ENCODE measurements around the gene ZNF823. TPM values are rescaled to one million over a fixed set of nuclear protein-coding genes. Genes with fewer than 3 reads are reported as not detected.
A peak's percentile ranks its signal among the peaks of the same experiment; 100 is the strongest.

ZNF823 gene
- total and polyA plus RNA-seq, 9 of the 15 experiments (the other 6 are each of a cell fraction or from before 2014, with no cell fraction given), result 4.0 to 13.4 (median 6.1) TPM

DNA sequence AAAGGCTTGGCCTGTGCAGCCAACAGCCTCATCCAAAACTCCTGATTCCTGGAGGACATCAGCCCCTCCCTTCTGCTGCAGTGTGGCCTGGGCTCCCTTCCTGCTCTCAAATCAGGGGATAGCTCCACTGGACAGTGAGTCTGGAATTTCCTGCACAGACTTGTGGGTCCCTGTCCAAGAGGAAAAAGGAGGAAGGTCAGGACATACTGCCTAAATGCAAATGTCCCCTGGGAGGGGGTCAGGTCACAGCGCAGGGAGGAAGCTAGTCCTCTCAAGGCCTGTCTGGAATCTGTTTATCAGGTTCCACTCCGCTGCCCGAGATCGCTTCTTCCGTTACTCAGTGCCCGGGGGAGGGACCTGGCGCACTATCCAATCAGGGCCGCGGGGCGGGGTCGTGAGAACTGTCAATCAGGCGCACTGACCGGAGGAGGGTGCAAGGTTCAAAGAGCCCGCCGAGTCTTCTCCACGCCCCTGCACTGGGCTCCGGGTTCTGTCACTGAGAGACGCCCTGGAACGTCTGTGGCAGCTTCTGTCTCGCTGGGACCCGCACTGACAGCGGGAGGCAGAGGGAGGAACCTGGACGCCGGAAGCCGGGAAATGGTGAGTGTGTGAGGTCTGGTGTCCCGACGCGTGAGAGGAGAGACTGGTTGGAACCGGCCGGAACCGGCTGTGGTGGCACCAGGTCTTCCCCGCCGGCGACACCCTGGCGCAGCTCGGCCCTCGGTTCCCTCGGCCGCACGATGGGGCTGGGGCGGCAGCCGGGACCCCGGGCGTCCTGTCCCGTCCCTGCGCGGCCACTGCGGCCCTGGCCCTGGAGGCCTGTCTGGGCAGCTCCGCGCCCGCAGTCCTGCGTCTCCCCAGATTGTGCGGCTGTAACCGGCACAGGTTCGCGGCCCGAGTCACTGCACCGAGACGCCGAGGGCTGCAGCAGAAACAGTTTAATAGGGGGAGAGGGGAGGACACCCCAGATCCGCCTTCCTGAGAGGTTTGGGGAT, 28.1 kb upstream of the ZNF823 start, which contains the start of gene ZNF441 (continued):
- TF ChIP-seq RBM22 (IDR thresholded peaks at IDR 0.05; ENCODE audit: low read depth, low read length, poor library complexity, severe bottlenecking), result no peak
- no peak for TF ChIP-seq ZNF133 (CRISPR knock-in tag; IDR thresholded peaks at IDR 0.05)
- TF ChIP-seq CEBPB (tag; IDR thresholded peaks at IDR 0.05), result no peak
- TF ChIP-seq PHB2 (IDR thresholded peaks at IDR 0.05; ENCODE audit: low read depth), result no peak
- TF ChIP-seq NR1H2 (CRISPR knock-in tag; IDR thresholded peaks at IDR 0.05), result no peak
- TF ChIP-seq CHCHD3 (CRISPR knock-in tag; IDR thresholded peaks at IDR 0.05), result no peak
- TF ChIP-seq PHF8 (IDR thresholded peaks at IDR 0.05; ENCODE audit: borderline replicate concordance, low read length), result peak; percentile 89; the same call in 1 of the 2 replicates
- TF ChIP-seq SMAD1 (IDR thresholded peaks at IDR 0.05; ENCODE audit: low read depth, low read length, partially characterized antibody), result no peak
- TF ChIP-seq ZNF3 (CRISPR knock-in tag; IDR thresholded peaks at IDR 0.05), result no peak
- TF ChIP-seq, protein P1, sequence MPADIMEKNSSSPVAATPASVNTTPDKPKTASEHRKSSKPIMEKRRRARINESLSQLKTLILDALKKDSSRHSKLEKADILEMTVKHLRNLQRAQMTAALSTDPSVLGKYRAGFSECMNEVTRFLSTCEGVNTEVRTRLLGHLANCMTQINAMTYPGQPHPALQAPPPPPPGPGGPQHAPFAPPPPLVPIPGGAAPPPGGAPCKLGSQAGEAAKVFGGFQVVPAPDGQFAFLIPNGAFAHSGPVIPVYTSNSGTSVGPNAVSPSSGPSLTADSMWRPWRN (IDR thresholded peaks at IDR 0.05; ENCODE audit: low read depth), result 0 out of 2 replicates have a peak, but pooled peaks have one; percentile 41
- TF ChIP-seq, protein P2, sequence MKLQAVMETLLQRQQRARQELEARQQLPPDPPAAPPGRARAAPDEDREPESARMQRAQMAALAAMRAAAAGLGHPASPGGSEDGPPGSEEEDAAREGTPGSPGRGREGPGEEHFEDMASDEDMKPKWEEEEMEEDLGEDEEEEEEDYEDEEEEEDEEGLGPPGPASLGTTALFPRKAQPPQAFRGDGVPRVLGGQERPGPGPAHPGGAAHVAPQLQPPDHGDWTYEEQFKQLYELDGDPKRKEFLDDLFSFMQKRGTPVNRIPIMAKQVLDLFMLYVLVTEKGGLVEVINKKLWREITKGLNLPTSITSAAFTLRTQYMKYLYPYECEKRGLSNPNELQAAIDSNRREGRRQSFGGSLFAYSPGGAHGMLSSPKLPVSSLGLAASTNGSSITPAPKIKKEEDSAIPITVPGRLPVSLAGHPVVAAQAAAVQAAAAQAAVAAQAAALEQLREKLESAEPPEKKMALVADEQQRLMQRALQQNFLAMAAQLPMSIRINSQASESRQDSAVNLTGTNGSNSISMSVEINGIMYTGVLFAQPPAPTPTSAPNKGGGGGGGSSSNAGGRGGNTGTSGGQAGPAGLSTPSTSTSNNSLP (IDR thresholded peaks at IDR 0.05; ENCODE audit: borderline replicate concordance, low read depth, low read length), result no peak
- no peak for TF ChIP-seq KLF1 (tag; IDR thresholded peaks at IDR 0.05)
- peak; percentile 13; the same call in 1 of the 2 replicates for TF ChIP-seq MTA1 (IDR thresholded peaks at IDR 0.05; ENCODE audit: borderline replicate concordance)
- TF ChIP-seq NRF1 (conservative IDR thresholded peaks at IDR 0.05 in 1 of 2, IDR thresholded peaks at IDR 0.05 in 1 of 2), result peak; percentile 73 to 78
- TF ChIP-seq, protein P3, sequence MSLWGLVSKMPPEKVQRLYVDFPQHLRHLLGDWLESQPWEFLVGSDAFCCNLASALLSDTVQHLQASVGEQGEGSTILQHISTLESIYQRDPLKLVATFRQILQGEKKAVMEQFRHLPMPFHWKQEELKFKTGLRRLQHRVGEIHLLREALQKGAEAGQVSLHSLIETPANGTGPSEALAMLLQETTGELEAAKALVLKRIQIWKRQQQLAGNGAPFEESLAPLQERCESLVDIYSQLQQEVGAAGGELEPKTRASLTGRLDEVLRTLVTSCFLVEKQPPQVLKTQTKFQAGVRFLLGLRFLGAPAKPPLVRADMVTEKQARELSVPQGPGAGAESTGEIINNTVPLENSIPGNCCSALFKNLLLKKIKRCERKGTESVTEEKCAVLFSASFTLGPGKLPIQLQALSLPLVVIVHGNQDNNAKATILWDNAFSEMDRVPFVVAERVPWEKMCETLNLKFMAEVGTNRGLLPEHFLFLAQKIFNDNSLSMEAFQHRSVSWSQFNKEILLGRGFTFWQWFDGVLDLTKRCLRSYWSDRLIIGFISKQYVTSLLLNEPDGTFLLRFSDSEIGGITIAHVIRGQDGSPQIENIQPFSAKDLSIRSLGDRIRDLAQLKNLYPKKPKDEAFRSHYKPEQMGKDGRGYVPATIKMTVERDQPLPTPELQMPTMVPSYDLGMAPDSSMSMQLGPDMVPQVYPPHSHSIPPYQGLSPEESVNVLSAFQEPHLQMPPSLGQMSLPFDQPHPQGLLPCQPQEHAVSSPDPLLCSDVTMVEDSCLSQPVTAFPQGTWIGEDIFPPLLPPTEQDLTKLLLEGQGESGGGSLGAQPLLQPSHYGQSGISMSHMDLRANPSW (CRISPR knock-in tag; IDR thresholded peaks at IDR 0.05), result peak; percentile 62
- no peak for TF ChIP-seq SNIP1 (IDR thresholded peaks at IDR 0.05; ENCODE audit: low read depth)
- TF ChIP-seq, protein P4, sequence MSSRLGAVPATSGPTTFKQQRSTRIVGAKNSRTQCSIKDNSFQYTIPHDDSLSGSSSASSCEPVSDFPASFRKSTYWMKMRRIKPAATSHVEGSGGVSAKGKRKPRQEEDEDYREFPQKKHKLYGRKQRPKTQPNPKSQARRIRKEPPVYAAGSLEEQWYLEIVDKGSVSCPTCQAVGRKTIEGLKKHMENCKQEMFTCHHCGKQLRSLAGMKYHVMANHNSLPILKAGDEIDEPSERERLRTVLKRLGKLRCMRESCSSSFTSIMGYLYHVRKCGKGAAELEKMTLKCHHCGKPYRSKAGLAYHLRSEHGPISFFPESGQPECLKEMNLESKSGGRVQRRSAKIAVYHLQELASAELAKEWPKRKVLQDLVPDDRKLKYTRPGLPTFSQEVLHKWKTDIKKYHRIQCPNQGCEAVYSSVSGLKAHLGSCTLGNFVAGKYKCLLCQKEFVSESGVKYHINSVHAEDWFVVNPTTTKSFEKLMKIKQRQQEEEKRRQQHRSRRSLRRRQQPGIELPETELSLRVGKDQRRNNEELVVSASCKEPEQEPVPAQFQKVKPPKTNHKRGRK (tag; IDR thresholded peaks at IDR 0.05), result no peak
- no peak for TF ChIP-seq RBM15 (IDR thresholded peaks at IDR 0.05; ENCODE audit: insufficient read depth, low read length)

Measured in K562 (cell line).